Upper lobe of left lung (tissue), 4 donors: Measurements from ENCODE around the gene FMN2.

Experiments
- EP300 ChIP-seq, 4 donors: sonication (generic); formaldehyde crosslinking; IDR thresholded peaks; one replicate each; pipeline ENCODE4 v1.5.1; 2017; ENCODE audit warnings: antibody characterized with exemption in 4 of 4, control low read depth in 2 of 4
- POLR2AphosphoS5 ChIP-seq, 2 donors: sonication (generic); formaldehyde crosslinking; IDR thresholded peaks; one replicate each; pipeline ENCODE4 v1.5.1; 2017; ENCODE audit warnings: antibody characterized with exemption in 2 of 2

DNA sequence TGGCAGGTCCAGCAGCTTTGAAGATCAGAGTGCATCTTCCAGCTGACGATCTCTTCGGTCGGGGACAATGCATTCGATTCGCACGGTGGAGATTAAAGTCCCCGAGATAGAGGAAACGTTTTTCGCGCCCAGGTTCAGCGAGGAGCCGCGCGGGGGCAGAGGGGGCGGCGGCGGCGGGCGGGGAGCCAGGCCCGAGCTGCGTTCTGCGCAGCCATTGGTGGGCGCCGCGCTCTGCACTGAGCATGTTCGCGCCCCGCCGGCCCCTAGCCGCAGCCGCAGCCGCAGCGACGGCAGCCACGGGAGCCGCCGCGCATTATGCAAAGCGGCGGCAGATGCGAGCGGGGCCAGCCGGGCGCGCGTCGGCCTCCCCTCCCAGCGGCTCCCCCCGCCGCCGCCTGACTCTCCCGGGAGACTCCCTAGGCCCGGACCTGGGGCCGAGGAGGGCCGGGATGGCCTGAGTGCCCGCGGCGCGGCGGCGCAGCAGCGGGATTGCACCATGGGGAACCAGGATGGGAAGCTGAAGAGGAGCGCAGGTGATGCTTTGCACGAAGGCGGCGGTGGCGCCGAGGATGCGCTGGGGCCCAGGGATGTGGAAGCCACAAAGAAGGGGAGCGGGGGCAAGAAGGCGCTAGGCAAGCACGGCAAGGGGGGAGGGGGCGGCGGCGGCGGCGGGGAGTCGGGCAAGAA, at the start of gene FMN2:
- no peak for TF ChIP-seq POLR2AphosphoS5 (IDR thresholded peaks at IDR 0.05)
- TF ChIP-seq EP300 (IDR thresholded peaks at IDR 0.05) = no peak
